SK-N-SH (cell line): ENCODE measurements around the gene PLAAT4.

Experiments used
- JUND ChIP-seq: IDR thresholded peaks from 2 replicates; pipeline ENCODE4 v1.4.0; 2012
- MXI1 ChIP-seq: IDR thresholded peaks from 2 replicates; pipeline ENCODE4 v1.6.1; 2012; ENCODE audit warnings: mild to moderate bottlenecking, low read depth, low read length, improper control_type of control experiment
- POLR2AphosphoS5 ChIP-seq: IDR thresholded peaks from 2 replicates; pipeline ENCODE4 v1.6.1; 2012; ENCODE audit warnings: low read depth, low read length
- RFX5 ChIP-seq: IDR thresholded peaks from 2 replicates; pipeline ENCODE4 v1.6.1; 2012; ENCODE audit warnings: mild to moderate bottlenecking, improper control_type of control experiment, low read length
- TAF1 ChIP-seq: IDR thresholded peaks from 2 replicates; pipeline ENCODE4 v1.6.1; 2012; ENCODE audit warnings: low read depth, mild to moderate bottlenecking, low read length, moderate library complexity, borderline replicate concordance
- TF ChIP-seq, protein P1 (sequence below): fragments of 200-600 bp; sonication (generic); IDR thresholded peaks from 2 replicates; pipeline ENCODE4 v1.6.1; 2017; ENCODE audit warnings: antibody characterized with exemption, mild to moderate bottlenecking, moderate library complexity
- TF ChIP-seq, protein P2 (sequence below): IDR thresholded peaks from 2 replicates; pipeline ENCODE4 v1.4.0; 2012; ENCODE audit warnings: low read depth
- TF ChIP-seq, protein P3 (sequence below): IDR thresholded peaks from 2 replicates; pipeline ENCODE4 v1.6.1; 2012; ENCODE audit warnings: mild to moderate bottlenecking, low read depth, low read length, moderate library complexity

DNA sequence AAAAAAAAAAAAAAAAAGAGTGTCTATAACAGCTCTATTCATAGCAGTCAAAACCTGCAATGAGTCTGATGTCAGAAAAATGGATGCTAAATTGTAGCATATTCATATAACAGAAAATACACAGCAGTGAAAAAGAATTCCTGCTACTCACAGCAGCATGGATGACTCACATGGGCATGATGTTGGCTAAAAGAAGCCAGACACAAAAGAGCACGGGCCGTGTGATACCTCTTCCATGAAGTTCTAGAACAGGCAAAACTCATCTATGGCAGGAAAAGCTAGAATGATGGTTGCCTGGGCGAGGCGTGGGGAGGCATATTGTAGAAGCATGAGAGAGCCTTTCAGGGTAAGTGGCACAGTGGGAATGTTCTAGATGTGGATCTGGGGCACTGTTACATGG, 58.7 kb downstream of the PLAAT4 start:
- TF ChIP-seq POLR2AphosphoS5 = no peak
- TF ChIP-seq, protein P1, sequence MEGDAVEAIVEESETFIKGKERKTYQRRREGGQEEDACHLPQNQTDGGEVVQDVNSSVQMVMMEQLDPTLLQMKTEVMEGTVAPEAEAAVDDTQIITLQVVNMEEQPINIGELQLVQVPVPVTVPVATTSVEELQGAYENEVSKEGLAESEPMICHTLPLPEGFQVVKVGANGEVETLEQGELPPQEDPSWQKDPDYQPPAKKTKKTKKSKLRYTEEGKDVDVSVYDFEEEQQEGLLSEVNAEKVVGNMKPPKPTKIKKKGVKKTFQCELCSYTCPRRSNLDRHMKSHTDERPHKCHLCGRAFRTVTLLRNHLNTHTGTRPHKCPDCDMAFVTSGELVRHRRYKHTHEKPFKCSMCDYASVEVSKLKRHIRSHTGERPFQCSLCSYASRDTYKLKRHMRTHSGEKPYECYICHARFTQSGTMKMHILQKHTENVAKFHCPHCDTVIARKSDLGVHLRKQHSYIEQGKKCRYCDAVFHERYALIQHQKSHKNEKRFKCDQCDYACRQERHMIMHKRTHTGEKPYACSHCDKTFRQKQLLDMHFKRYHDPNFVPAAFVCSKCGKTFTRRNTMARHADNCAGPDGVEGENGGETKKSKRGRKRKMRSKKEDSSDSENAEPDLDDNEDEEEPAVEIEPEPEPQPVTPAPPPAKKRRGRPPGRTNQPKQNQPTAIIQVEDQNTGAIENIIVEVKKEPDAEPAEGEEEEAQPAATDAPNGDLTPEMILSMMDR = no peak
- peak; percentile 44 for TF ChIP-seq JUND
- TF ChIP-seq, protein P2, sequence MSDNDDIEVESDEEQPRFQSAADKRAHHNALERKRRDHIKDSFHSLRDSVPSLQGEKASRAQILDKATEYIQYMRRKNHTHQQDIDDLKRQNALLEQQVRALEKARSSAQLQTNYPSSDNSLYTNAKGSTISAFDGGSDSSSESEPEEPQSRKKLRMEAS = peak; percentile 65; the same call in 1 of the 2 replicates
- no peak for TF ChIP-seq RFX5
- TF ChIP-seq, protein P3, sequence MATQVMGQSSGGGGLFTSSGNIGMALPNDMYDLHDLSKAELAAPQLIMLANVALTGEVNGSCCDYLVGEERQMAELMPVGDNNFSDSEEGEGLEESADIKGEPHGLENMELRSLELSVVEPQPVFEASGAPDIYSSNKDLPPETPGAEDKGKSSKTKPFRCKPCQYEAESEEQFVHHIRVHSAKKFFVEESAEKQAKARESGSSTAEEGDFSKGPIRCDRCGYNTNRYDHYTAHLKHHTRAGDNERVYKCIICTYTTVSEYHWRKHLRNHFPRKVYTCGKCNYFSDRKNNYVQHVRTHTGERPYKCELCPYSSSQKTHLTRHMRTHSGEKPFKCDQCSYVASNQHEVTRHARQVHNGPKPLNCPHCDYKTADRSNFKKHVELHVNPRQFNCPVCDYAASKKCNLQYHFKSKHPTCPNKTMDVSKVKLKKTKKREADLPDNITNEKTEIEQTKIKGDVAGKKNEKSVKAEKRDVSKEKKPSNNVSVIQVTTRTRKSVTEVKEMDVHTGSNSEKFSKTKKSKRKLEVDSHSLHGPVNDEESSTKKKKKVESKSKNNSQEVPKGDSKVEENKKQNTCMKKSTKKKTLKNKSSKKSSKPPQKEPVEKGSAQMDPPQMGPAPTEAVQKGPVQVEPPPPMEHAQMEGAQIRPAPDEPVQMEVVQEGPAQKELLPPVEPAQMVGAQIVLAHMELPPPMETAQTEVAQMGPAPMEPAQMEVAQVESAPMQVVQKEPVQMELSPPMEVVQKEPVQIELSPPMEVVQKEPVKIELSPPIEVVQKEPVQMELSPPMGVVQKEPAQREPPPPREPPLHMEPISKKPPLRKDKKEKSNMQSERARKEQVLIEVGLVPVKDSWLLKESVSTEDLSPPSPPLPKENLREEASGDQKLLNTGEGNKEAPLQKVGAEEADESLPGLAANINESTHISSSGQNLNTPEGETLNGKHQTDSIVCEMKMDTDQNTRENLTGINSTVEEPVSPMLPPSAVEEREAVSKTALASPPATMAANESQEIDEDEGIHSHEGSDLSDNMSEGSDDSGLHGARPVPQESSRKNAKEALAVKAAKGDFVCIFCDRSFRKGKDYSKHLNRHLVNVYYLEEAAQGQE = no peak
- TF ChIP-seq MXI1 = no peak
- no peak for TF ChIP-seq TAF1
